Measurements from ENCODE around the gene CXCL9. TPM values are rescaled to one million over a fixed set of nuclear protein-coding genes. Genes with fewer than 3 reads are reported as not detected.

The CXCL9 gene
- total and polyA plus RNA-seq, 2 donors (not counting 1 experiment from before 2014, with no cell fraction given) = not detected

DNA sequence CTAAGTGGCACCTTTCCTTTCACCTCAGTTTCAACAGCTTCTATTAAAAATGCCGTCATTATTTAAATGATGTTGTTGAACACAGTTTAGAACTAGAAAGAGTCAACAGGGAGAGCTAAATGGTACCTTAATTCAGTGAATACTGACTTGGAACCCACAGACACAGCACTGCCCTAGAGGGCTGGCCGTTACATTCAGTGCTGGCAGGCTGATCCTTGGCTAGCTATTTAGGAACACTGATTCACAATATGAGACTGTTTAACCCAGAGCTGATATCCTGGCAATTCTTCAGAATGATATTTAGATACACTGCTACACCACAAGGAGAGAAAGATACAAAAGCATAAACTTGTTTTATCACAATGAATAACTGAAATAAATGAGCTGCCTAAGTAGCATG is 53.8 kb downstream of the CXCL9 start:
- H4K20me1 ChIP-seq (ENCODE audit: control insufficient read depth, insufficient read depth, low read length, poor library complexity, severe bottlenecking) = no peaks in the 10 kb centered on the region
- no peak overlapping the region for H3K9ac ChIP-seq (ENCODE audit: low read length)
- no peak for ATAC-seq (ENCODE audit: low read depth)
- Mint-ChIP-seq H3K4me1 (peaks cover 23% of the 10 kb centered on the region), H3K4me3 (no peak overlapping the region), H3K27ac (no peak overlapping the region), H3K27me3 (no peaks in the 10 kb centered on the region), H3K9me3 (ENCODE audit: insufficient read depth) (no peaks in the 10 kb centered on the region)
- no peak overlapping the region for H3K4me3 ChIP-seq (ENCODE audit: control extremely low read depth in 1 of 5, extremely low read depth in 1 of 5, insufficient read depth in 1 of 5, low read depth in 2 of 5, low read length in 4 of 5)
- ChIA-PET CTCF (interaction anchor here (1.1 kb wide), 1 partner anchor 42 kb away, joined by 5 read pairs; no protein-coding TSS in a partner anchor), POLR2A (no interaction called here)
- no peaks in the 10 kb centered on the region for H3K9me3 ChIP-seq (ENCODE audit: control extremely low read depth in 1 of 3, control insufficient read depth in 2 of 3, insufficient read depth in 1 of 3, low read length in 2 of 3)
- peak overlapping the region in 1 of 2 donors; percentile 41 for H3K27ac ChIP-seq (ENCODE audit: low read length in 2 of 2)
- no peaks in the 10 kb centered on the region for H3K27me3 ChIP-seq (replicated peaks in 1 of 4; ENCODE audit: control extremely low read depth in 1 of 4, control insufficient read depth in 3 of 4, insufficient read depth in 4 of 4, low read length in 3 of 4)
- H3K4me1 ChIP-seq (ENCODE audit: control insufficient read depth in 2 of 2, insufficient read depth in 2 of 2, low read length in 2 of 2) = peaks cover 9 to 11% of the 10 kb centered on the region in 2 donors
- DNase-seq = no peak
- H3K36me3 ChIP-seq (replicated peaks in 1 of 2; ENCODE audit: control extremely low read depth in 1 of 2, control insufficient read depth in 1 of 2, extremely low read depth in 1 of 2, insufficient read depth in 2 of 2, low read length in 1 of 2) = peaks cover 17 to 70% of the 10 kb centered on the region in 2 experiments
- 89% methylated on average over 1 of the region's 2 CpGs for WGBS (ENCODE audit: insufficient coverage)
- H2AFZ ChIP-seq (ENCODE audit: insufficient read depth, low read depth, low read length, poor library complexity, severe bottlenecking) = no peak overlapping the region
- H3K79me2 ChIP-seq (ENCODE audit: control insufficient read depth, insufficient read depth, low read length) = no peaks in the 10 kb centered on the region
- TF ChIP-seq, protein P1, sequence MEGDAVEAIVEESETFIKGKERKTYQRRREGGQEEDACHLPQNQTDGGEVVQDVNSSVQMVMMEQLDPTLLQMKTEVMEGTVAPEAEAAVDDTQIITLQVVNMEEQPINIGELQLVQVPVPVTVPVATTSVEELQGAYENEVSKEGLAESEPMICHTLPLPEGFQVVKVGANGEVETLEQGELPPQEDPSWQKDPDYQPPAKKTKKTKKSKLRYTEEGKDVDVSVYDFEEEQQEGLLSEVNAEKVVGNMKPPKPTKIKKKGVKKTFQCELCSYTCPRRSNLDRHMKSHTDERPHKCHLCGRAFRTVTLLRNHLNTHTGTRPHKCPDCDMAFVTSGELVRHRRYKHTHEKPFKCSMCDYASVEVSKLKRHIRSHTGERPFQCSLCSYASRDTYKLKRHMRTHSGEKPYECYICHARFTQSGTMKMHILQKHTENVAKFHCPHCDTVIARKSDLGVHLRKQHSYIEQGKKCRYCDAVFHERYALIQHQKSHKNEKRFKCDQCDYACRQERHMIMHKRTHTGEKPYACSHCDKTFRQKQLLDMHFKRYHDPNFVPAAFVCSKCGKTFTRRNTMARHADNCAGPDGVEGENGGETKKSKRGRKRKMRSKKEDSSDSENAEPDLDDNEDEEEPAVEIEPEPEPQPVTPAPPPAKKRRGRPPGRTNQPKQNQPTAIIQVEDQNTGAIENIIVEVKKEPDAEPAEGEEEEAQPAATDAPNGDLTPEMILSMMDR (IDR thresholded peaks at IDR 0.05) = no peak
- TF ChIP-seq EZH2 (IDR thresholded peaks at IDR 0.05; ENCODE audit: borderline replicate concordance, insufficient read depth, low read depth, low read length, poor library complexity, severe bottlenecking) = no peak
- H3K4me2 ChIP-seq (replicated peaks; ENCODE audit: low read depth, low read length, poor library complexity, severe bottlenecking) = no peak overlapping the region
- intact Hi-C loops (cut with micrococcal nuclease) = no loop called here

Other genes starting within 250 kb of the CXCL9 start
- 0.07 and 0.24 TPM in 2 replicates for gene PPEF2, start 105.1 kb downstream of the CXCL9 start, total RNA-seq
- gene PPEF2, start 105.1 kb downstream of the CXCL9 start, polyA plus RNA-seq = 0.10 and 0.32 TPM in 2 replicates
- gene NAAA, start 66.5 kb downstream of the CXCL9 start, total RNA-seq = 50.4 and 51.4 TPM in 2 replicates
- gene NAAA, start 66.5 kb downstream of the CXCL9 start, polyA plus RNA-seq = 51.4 and 55.2 TPM in 2 replicates
- gene SDAD1, start 16.6 kb downstream of the CXCL9 start, total RNA-seq = 44.4 and 51.4 TPM in 2 replicates
- 12.3 and 13.3 TPM in 2 replicates for gene SDAD1, start 16.6 kb downstream of the CXCL9 start, polyA plus RNA-seq
- gene CXCL10, start 16.0 kb upstream of the CXCL9 start, total RNA-seq = not detected in 2 replicates
- gene CXCL10, start 16.0 kb upstream of the CXCL9 start, polyA plus RNA-seq = 0.07 TPM in 1 of 2 replicates, not detected in the other
- not detected in 2 replicates for gene CXCL11, start 28.6 kb upstream of the CXCL9 start, total RNA-seq
- gene CXCL11, start 28.6 kb upstream of the CXCL9 start, polyA plus RNA-seq = not detected in 2 replicates
- gene ART3, start 67.2 kb upstream of the CXCL9 start, total RNA-seq = not detected in 2 replicates
- gene ART3, start 67.2 kb upstream of the CXCL9 start, polyA plus RNA-seq = not detected in 2 replicates
- gene NUP54, start 140.9 kb upstream of the CXCL9 start, total RNA-seq = 71.0 and 71.4 TPM in 2 replicates
- 17.4 and 20.4 TPM in 2 replicates for gene NUP54, start 140.9 kb upstream of the CXCL9 start, polyA plus RNA-seq
- 30.3 and 31.5 TPM in 2 replicates for gene SCARB2, start 206.3 kb upstream of the CXCL9 start, total RNA-seq
- gene SCARB2, start 206.3 kb upstream of the CXCL9 start, polyA plus RNA-seq = 7.8 and 14.7 TPM in 2 replicates
- gene FAM47E, start 244.2 kb upstream of the CXCL9 start, total RNA-seq = 1.3 and 1.7 TPM in 2 replicates
- gene FAM47E, start 244.2 kb upstream of the CXCL9 start, polyA plus RNA-seq = 0.15 and 0.42 TPM in 2 replicates

Measured in B cell (primary cell).